Hepatocyte (in vitro differentiated cells): ENCODE measurements around the gene ROBO1. TPM values are rescaled to one million over a fixed set of nuclear protein-coding genes. Genes with fewer than 3 reads are reported as not detected.

ENCODE experiments used
- DNase-seq: peaks from one replicate; pipeline ENCODE4 v3.0.0-alpha.2; 2016; ENCODE audit warnings: low spot score
- H2AFZ ChIP-seq: fragments of 200-600 bp; sonication (generic); 2 replicates; pipeline ENCODE4 v1.6.0; 2016; ENCODE audit warnings: antibody characterized with exemption, mild to moderate bottlenecking
- H3K27ac ChIP-seq: fragments of 200-600 bp; sonication (generic); 2 replicates; pipeline ENCODE4 v1.5.1; 2016; ENCODE audit warnings: mild to moderate bottlenecking
- H3K27me3 ChIP-seq: fragments of 200-600 bp; sonication (generic); 2 replicates; pipeline ENCODE4 v1.6.1; 2016
- H3K36me3 ChIP-seq: fragments of 200-600 bp; sonication (generic); replicated peaks from 2 replicates; pipeline ENCODE4 v1.5.1; 2016; ENCODE audit warnings: low read depth; ENCODE audit not compliant: insufficient read depth
- H3K4me1 ChIP-seq: fragments of 200-600 bp; sonication (generic); 2 replicates; pipeline ENCODE4 v1.5.1; 2016; ENCODE audit warnings: mild to moderate bottlenecking, moderate library complexity; ENCODE audit not compliant: insufficient read depth
- H3K4me2 ChIP-seq: fragments of 200-600 bp; sonication (generic); 2 replicates; pipeline ENCODE4 v1.6.0; 2016
- H3K4me3 ChIP-seq: fragments of 200-600 bp; sonication (generic); 2 replicates; pipeline ENCODE4 v1.5.1; 2016; ENCODE audit warnings: mild to moderate bottlenecking
- H3K79me2 ChIP-seq: fragments of 200-600 bp; sonication (generic); 2 replicates; pipeline ENCODE4 v1.6.0; 2017; ENCODE audit warnings: mild to moderate bottlenecking
- H3K9me2 ChIP-seq: fragments of 200-600 bp; sonication (generic); replicated peaks from 2 replicates; pipeline ENCODE4 v1.6.0; 2017; ENCODE audit warnings: mild to moderate bottlenecking; ENCODE audit not compliant: insufficient read depth
- H3K9me3 ChIP-seq: fragments of 200-600 bp; sonication (generic); 2 replicates; pipeline ENCODE4 v1.5.1; 2016; ENCODE audit warnings: low read depth, mild to moderate bottlenecking
- H4K20me1 ChIP-seq: fragments of 200-600 bp; sonication (generic); 2 replicates; pipeline ENCODE4 v1.6.0; 2016; ENCODE audit warnings: mild to moderate bottlenecking; ENCODE audit not compliant: insufficient read depth, poor library complexity, severe bottlenecking
- CTCF ChIP-seq: fragments of 200-600 bp; sonication (generic); IDR thresholded peaks from 2 replicates; pipeline ENCODE4 v1.5.1; 2016; ENCODE audit warnings: antibody characterized with exemption, mild to moderate bottlenecking; ENCODE audit not compliant: poor library complexity
- EZH2 ChIP-seq: fragments of 200-600 bp; sonication (generic); IDR thresholded peaks from 2 replicates; pipeline ENCODE4 v1.6.1; 2016; ENCODE audit warnings: antibody characterized with exemption, mild to moderate bottlenecking, borderline replicate concordance
- EZH2phosphoT487 ChIP-seq: fragments of 200-600 bp; sonication (generic); IDR thresholded peaks from one replicate; pipeline ENCODE4 v1.6.1; 2018; ENCODE audit warnings: antibody characterized with exemption, mild to moderate bottlenecking, low read depth, moderate library complexity; ENCODE audit not compliant: unreplicated experiment, severe bottlenecking
- WGBS: methylation state at CpG from one replicate; pipeline ENCODE4 v1.1.6; 2016; ENCODE audit warnings: low lambda C conversion rate; ENCODE audit errors: missing lambda C conversion rate; 5-methylcytosine and 5-hydroxymethylcytosine counted together
- polyA plus RNA-seq: library from polyadenylated mRNA; unstranded; fragments of >200 nt; fragmentation: Nextera tagmentation; extraction: Ambion mirVana; gene quantifications from 2 replicates; pipeline ENCODE4 v1.2.1, GENCODE V29; 2016
- total RNA-seq: library from RNA; depleted of rRNA; stranded (reverse); fragments of >200 nt; gene quantifications from 2 replicates; pipeline ENCODE4 v1.2.3, GENCODE V29; 2014

The ROBO1 gene
- total and polyA plus RNA-seq, 2 experiments from 2014 or later: 13.6 to 44.3 TPM

GRCh38 chr3:78900880-78901279, 866.9 kb downstream of the ROBO1 start:
- H3K27me3 ChIP-seq: no peaks in the 10 kb centered on the region
- H3K79me2 ChIP-seq: peaks cover 19% of the 10 kb centered on the region
- no peaks in the 10 kb centered on the region for H3K9me2 ChIP-seq
- no peaks in the 10 kb centered on the region for H3K36me3 ChIP-seq
- H3K4me3 ChIP-seq: no peak overlapping the region
- H3K9me3 ChIP-seq: no peaks in the 10 kb centered on the region
- no peak overlapping the region for H2AFZ ChIP-seq
- no peaks in the 10 kb centered on the region for H4K20me1 ChIP-seq
- H3K4me1 ChIP-seq: no peaks in the 10 kb centered on the region
- TF ChIP-seq CTCF (no peak), EZH2 (no peak), EZH2phosphoT487 (no peak)
- no peak overlapping the region for H3K4me2 ChIP-seq
- H3K27ac ChIP-seq: no peak overlapping the region
- WGBS: 88% methylated on average over 3 of the region's 3 CpGs
- no peak for DNase-seq

- H3K36me3 ChIP-seq: no peaks in the 10 kb centered on the region
These were observed 867.4 kb downstream of the ROBO1 start for GRCh38 chr3:78900426-78900825.

GRCh38 chr3:78895528-78895927, 872.3 kb downstream of the ROBO1 start:
- Histone ChIP-seq H2AFZ (no peak overlapping the region), H4K20me1 (no peaks in the 10 kb centered on the region), H3K27me3 (no peaks in the 10 kb centered on the region), H3K27ac (no peak overlapping the region), H3K79me2 (peaks cover 10% of the 10 kb centered on the region), H3K4me3 (no peak overlapping the region), H3K9me3 (no peaks in the 10 kb centered on the region), H3K36me3 (no peaks in the 10 kb centered on the region), H3K4me1 (no peaks in the 10 kb centered on the region), H3K4me2 (no peak overlapping the region), H3K9me2 (no peaks in the 10 kb centered on the region)
- no peak for DNase-seq
- TF ChIP-seq EZH2 (no peak), EZH2phosphoT487 (no peak), CTCF (no peak)

More at GRCh38 chr3:78900426-78900825, 867.4 kb downstream of the ROBO1 start:
- WGBS: 86% methylated on average over 1 of the region's 1 CpG
- no peak overlapping the region for H3K4me3 ChIP-seq
- H3K4me2 ChIP-seq: no peak overlapping the region
- no peaks in the 10 kb centered on the region for H4K20me1 ChIP-seq
- H3K4me1 ChIP-seq: no peaks in the 10 kb centered on the region
- H3K9me3 ChIP-seq: no peaks in the 10 kb centered on the region
- DNase-seq: no peak
- H3K79me2 ChIP-seq: peaks cover 19% of the 10 kb centered on the region
- no peak for TF ChIP-seq CTCF
- no peak for TF ChIP-seq EZH2
- no peak for TF ChIP-seq EZH2phosphoT487
- H3K27ac ChIP-seq: no peak overlapping the region
- H3K27me3 ChIP-seq: no peaks in the 10 kb centered on the region
- H2AFZ ChIP-seq: no peak overlapping the region
- no peaks in the 10 kb centered on the region for H3K9me2 ChIP-seq

GRCh38 chr3:78894787-78895186, 873.0 kb downstream of the ROBO1 start:
- no peaks in the 10 kb centered on the region for H3K9me2 ChIP-seq
- no peaks in the 10 kb centered on the region for H3K27me3 ChIP-seq
- H2AFZ ChIP-seq: no peak overlapping the region
- no peaks in the 10 kb centered on the region for H3K4me1 ChIP-seq
- H3K4me2 ChIP-seq: no peak overlapping the region
- no peak overlapping the region for H3K27ac ChIP-seq
- TF ChIP-seq EZH2phosphoT487: no peak
- no peak for TF ChIP-seq CTCF
- TF ChIP-seq EZH2: no peak
- H3K4me3 ChIP-seq: no peak overlapping the region
- H4K20me1 ChIP-seq: no peaks in the 10 kb centered on the region
- H3K36me3 ChIP-seq: no peaks in the 10 kb centered on the region
- WGBS: 62% methylated on average over 2 of the region's 2 CpGs
- DNase-seq: no peak
- H3K9me3 ChIP-seq: no peaks in the 10 kb centered on the region
- H3K79me2 ChIP-seq: peaks cover 12% of the 10 kb centered on the region
